ENCODE measurements around the gene SOX8. TPM values are rescaled to one million over a fixed set of nuclear protein-coding genes. Genes with fewer than 3 reads are reported as not detected.

The SOX8 gene
- total RNA-seq, 1 experiment from 2014 or later: 5.2 TPM

DNA sequence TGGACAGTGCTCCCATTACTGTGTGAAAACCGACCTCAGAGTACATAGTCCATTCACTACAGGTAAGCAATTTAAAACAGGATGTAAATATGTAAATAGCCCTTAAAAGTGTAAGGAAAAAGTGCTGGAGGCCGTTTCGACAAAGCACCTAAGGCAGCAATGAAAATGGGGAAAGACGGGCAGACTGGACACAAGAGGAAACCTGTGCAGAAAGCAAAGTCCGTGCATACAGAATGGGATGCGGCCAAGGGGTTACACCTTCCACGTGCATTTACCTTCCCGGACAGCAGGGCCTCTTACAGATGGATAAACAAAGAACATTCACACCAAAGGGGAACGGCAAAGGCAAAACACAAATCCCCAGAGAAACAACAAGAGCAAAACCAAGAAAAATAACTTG, 42.8 kb upstream of the SOX8 start:
- no peak overlapping the region for H3K27ac ChIP-seq (ENCODE audit: low read depth, low read length)
- no peaks in the 10 kb centered on the region for H3K9me2 ChIP-seq (ENCODE audit: insufficient read depth)
- no peaks in the 10 kb centered on the region for H3K27me3 ChIP-seq (ENCODE audit: insufficient read depth, low read length)
- POLR2A ChIA-PET: no interaction called here
- BruUV-seq (replicated peaks): no TSS peak
- no peak overlapping the region for H3K9ac ChIP-seq (ENCODE audit: low read length)
- H3K4me3 ChIP-seq (replicated peaks in 1 of 2; ENCODE audit: low read depth in 1 of 2, low read length in 2 of 2): no peak overlapping the region
- no peak for ATAC-seq
- CTCF ChIA-PET: no interaction called here
- DNase-seq (ENCODE audit: low read depth, low spot score): no peak
- H3K4me1 ChIP-seq (ENCODE audit: control insufficient read depth in 1 of 2, insufficient read depth in 2 of 2, low read length in 2 of 2): no peaks in the 10 kb centered on the region
- H3K36me3 ChIP-seq (ENCODE audit: control insufficient read depth in 1 of 2, insufficient read depth in 2 of 2, low read length in 2 of 2): no peaks in the 10 kb centered on the region
- H3K4me2 ChIP-seq (ENCODE audit: low read length): no peak overlapping the region
- TF ChIP-seq CBX3 (IDR thresholded peaks at IDR 0.05; ENCODE audit: low read depth) (no peak), CEBPB (IDR thresholded peaks at IDR 0.05; ENCODE audit: low read depth) (no peak), EZH2phosphoT487 (IDR thresholded peaks at IDR 0.05; ENCODE audit: borderline replicate concordance) (no peak), REST (IDR thresholded peaks at IDR 0.05; ENCODE audit: low read depth) (no peak), EGR1 (IDR thresholded peaks at IDR 0.05; ENCODE audit: low read depth) (no peak), FOSL1 (IDR thresholded peaks at IDR 0.05; ENCODE audit: low read depth) (no peak)
- TF ChIP-seq, protein P1, sequence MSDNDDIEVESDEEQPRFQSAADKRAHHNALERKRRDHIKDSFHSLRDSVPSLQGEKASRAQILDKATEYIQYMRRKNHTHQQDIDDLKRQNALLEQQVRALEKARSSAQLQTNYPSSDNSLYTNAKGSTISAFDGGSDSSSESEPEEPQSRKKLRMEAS (IDR thresholded peaks at IDR 0.05): no peak
- no peak overlapping the region for H2AFZ ChIP-seq (ENCODE audit: low read depth, low read length, poor library complexity, severe bottlenecking)
- intact Hi-C loops (cut with micrococcal nuclease): no loop called here
- peaks cover 0 to 4% of the 10 kb centered on the region in 2 experiments; a peak in 2 of 4 replicates for H3K9me3 ChIP-seq (ENCODE audit: control insufficient read depth in 1 of 2, insufficient read depth in 1 of 2, low read depth in 1 of 2, low read length in 2 of 2)
- no peaks in the 10 kb centered on the region for H3K79me2 ChIP-seq (ENCODE audit: insufficient read depth, low read length)
- RAD21 ChIA-PET (ENCODE audit: low non-redundant PET in 1 of 2, low total read pairs in 2 of 2, uncharacterized antibody in 2 of 2, unreplicated experiment in 2 of 2): no interaction called here
- H4K20me1 ChIP-seq (ENCODE audit: insufficient read depth): no peaks in the 10 kb centered on the region

GRCh38 chr16:939311-939710, 42.3 kb upstream of the SOX8 start:
- no peak overlapping the region for H3K27ac ChIP-seq (ENCODE audit: low read depth, low read length)
- H3K79me2 ChIP-seq (ENCODE audit: insufficient read depth, low read length): no peaks in the 10 kb centered on the region
- ChIA-PET CTCF (no interaction called here), RAD21 (ENCODE audit: low non-redundant PET in 1 of 2, low total read pairs in 2 of 2, uncharacterized antibody in 2 of 2, unreplicated experiment in 2 of 2) (no interaction called here), POLR2A (no interaction called here)
- no peak overlapping the region for H3K4me2 ChIP-seq (ENCODE audit: low read length)
- no peaks in the 10 kb centered on the region for H4K20me1 ChIP-seq (ENCODE audit: insufficient read depth)
- no peak overlapping the region for H3K9ac ChIP-seq (ENCODE audit: low read length)
- H3K27me3 ChIP-seq (ENCODE audit: insufficient read depth, low read length): no peaks in the 10 kb centered on the region
- BruUV-seq (replicated peaks): no TSS peak
- H2AFZ ChIP-seq (ENCODE audit: low read depth, low read length, poor library complexity, severe bottlenecking): no peak overlapping the region
- no peaks in the 10 kb centered on the region for H3K4me1 ChIP-seq (ENCODE audit: control insufficient read depth in 1 of 2, insufficient read depth in 2 of 2, low read length in 2 of 2)
- ATAC-seq: no peak
- intact Hi-C loops (cut with micrococcal nuclease): no loop called here
- H3K9me2 ChIP-seq (ENCODE audit: insufficient read depth): no peaks in the 10 kb centered on the region
- H3K9me3 ChIP-seq (ENCODE audit: control insufficient read depth in 1 of 2, insufficient read depth in 1 of 2, low read depth in 1 of 2, low read length in 2 of 2): peaks cover 0 to 4% of the 10 kb centered on the region in 2 experiments; a peak in 2 of 4 replicates
- H3K36me3 ChIP-seq (ENCODE audit: control insufficient read depth in 1 of 2, insufficient read depth in 2 of 2, low read length in 2 of 2): no peaks in the 10 kb centered on the region
- no peak overlapping the region for H3K4me3 ChIP-seq (replicated peaks in 1 of 2; ENCODE audit: low read depth in 1 of 2, low read length in 2 of 2)
- DNase-seq (ENCODE audit: low read depth, low spot score): no peak
- no peak for TF ChIP-seq RAD21 (IDR thresholded peaks at IDR 0.05; ENCODE audit: low read depth)
- TF ChIP-seq, protein P1 (IDR thresholded peaks at IDR 0.05): no peak
- TF ChIP-seq ZBTB33 (IDR thresholded peaks at IDR 0.05; ENCODE audit: extremely low read depth, insufficient replicate concordance, low read length): no peak
- TF ChIP-seq JUND (IDR thresholded peaks at IDR 0.05): no peak
- TF ChIP-seq ZNF274 (IDR thresholded peaks at IDR 0.05; ENCODE audit: low read depth, low read length): no peak
- no peak for TF ChIP-seq CEBPB (IDR thresholded peaks at IDR 0.05; ENCODE audit: low read depth)
- TF ChIP-seq ELF1 (IDR thresholded peaks at IDR 0.05; ENCODE audit: borderline replicate concordance, low read depth): no peak
- no peak for TF ChIP-seq EZH2 (IDR thresholded peaks at IDR 0.05)
- no peak for TF ChIP-seq EZH2phosphoT487 (IDR thresholded peaks at IDR 0.05; ENCODE audit: borderline replicate concordance)
- TF ChIP-seq FOSL1 (IDR thresholded peaks at IDR 0.05; ENCODE audit: low read depth): no peak
- no peak for TF ChIP-seq POLR2AphosphoS5 (IDR thresholded peaks at IDR 0.05; ENCODE audit: low read depth, low read length)
- TF ChIP-seq YY1 (IDR thresholded peaks at IDR 0.05; ENCODE audit: extremely low read depth, insufficient replicate concordance, low read depth, low read length): no peak
